GM18511 (cell line): ENCODE results near the gene MEIOSIN.

Source experiments
- ATAC-seq: cut with Tn5 transposase; IDR thresholded peaks from one replicate; pipeline ENCODE4 v1.9.1; 2021; ENCODE audit warnings: mild to moderate bottlenecking, moderate library complexity; ENCODE audit not compliant: unreplicated experiment

MEIOSIN gene

DNA sequence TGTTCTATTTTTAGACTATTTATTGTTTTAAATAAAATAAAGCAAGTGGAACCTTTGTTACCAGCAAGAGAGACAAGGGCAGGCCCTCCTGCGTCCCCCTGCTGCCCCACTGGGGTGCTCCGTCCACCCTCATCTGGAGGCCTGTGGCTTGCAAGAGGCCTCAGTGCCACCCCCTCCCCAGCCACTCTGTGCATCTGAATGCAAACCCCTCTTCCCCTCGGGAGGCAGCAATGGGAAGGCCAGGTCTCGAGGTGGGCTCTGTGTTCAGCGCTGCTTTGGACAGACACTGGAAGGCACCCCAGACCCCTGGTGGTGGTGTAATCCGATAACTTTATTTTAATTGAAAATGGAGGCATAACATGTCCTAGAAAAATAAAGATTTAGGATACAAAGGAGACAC lies 31.2 kb downstream of the MEIOSIN start:
- no peak for ATAC-seq

DNA sequence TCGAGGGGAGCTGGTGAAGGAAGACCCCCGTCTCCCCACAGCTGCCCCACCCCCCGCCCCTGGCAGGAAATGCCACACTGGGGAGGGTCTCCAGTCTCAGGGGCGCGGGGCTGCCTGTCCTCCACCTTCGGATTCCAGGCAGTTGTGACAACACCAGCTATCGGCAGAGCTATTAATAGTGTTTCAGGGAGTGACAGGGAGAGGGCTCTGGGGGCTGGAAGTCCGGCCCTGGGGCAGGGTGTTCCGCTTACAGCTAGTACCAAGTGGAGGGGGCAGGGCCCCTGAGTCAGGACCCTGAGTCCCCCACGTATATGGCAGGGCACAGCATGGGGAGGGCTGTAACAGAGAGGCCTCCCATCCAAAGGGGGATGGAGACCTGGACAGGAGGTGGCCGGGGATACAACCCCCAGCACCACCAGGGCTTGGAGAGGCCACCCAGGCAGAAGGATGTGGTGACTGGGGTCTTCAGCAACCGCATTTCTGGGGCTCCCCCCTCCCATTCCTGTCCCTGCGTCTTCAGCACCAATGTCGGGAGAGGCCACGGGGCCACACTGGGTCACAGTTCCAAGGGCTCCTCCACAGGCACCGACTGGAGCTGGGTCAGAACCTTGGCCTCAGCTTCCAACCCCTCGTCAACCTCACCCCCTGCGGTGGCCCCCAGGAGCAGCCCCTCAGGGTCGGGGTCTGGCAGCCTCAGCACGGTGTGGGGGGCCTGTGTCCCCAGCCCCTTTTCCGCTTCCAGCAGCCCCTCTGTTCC lies 31.9 kb downstream of the MEIOSIN start:
- no peak for ATAC-seq

DNA sequence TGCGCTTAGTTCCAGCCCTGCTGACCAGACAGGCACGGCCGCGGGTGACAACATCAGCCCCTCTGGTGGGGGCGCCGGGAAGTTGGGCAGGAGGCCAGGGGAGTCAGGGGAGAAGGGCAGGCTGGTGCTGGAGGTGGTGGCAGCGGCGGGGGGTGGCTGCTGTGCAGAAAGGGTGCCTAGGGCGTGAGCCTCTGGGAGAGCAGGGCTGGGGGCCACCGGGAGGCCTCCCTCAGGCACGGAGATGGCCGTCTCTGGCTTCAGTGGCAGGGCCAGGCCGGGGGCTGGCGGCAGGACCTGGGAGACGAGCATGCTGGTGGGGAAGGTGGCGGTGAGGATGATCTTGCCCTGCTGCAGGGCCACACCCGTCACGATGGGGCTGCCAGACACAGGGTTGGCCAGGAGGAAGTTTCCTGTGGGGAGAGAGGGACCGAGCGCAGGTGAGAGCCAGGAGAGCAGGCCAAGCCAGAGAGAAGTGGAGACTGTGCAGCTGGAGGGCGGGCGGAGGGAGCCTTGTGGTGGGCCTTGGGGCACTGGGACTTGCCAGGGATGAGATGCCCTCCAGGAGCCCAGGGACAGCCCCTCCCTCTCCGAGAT lies 32.6 kb downstream of the MEIOSIN start:
- ATAC-seq, result no peak

DNA sequence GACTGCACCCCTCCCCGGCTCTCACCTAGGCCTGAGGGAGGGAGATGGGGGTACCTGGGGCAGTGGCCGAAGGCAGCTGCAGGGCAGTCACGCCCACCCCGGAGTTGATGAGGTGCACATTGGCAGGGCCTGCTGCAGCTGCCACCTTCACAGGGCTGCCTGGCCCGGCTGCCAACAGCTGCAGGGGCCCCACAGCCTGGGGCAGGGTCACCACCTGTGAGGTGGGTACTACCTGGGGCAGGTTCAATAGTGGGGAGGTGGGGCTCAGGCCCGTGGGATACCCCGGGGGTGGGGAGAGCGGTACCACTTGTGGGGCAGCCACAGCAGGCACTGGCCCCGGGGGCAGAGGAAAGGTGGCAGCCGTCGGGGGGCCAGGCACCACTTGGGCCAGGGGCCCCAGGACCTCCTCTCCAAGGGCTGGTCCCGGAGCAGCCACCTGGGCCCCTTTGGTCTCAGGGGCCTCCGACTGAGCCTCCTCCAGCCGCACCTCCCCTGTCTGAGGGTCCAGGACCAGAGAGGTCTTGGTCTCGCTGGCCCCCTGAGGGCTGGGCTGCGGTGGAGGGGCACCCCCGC lies 33.1 kb downstream of the MEIOSIN start:
- no peak for ATAC-seq

DNA sequence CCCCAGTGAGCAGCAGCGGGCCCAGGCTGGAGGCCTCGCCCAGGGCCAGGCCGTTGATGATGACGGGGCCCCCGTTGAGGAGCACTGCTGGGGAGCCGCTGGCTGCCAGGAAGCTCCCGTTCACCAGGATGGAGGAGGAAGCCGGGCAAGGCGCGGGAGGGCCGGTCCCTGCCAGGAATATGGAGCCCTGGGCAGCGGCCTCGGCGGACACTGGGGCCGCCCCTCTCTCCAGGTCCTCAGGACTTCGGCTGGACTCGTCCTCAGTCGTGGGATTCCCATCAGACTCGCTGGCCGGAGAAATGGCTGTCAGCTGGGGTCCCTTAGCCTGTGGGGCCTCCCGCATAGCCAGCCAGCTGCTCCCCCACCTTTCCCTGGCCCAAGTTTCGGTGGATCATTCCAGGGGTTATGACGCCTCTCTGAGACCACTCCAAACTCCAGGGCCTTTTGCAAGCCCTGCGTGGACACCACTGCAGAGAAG lies 33.7 kb downstream of the MEIOSIN start:
- ATAC-seq, result no peak

DNA sequence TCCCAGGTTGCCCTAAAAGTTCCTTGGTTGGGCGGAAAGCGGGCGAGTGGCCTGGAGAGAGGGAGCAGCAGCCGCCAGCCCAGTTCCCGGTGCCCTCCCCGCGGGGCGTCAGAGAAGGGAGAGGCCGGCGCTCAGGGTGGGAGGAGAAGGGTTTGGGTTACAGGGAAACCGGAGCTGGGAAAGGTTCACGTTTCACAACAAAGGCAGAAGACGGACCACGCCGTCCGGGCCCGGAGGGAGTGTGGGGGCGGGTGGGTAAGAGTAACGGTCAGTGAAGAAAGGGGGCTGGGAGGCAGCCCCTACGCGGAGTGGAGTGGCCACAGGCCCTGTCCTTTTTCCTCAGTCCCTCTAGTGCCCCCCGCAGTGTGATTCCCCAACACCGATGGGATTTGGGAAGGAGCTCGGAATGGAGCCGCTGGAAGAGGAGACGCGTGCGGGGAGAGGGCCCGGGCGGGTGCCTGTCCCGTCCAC lies 34.2 kb downstream of the MEIOSIN start:
- no peak for ATAC-seq

DNA sequence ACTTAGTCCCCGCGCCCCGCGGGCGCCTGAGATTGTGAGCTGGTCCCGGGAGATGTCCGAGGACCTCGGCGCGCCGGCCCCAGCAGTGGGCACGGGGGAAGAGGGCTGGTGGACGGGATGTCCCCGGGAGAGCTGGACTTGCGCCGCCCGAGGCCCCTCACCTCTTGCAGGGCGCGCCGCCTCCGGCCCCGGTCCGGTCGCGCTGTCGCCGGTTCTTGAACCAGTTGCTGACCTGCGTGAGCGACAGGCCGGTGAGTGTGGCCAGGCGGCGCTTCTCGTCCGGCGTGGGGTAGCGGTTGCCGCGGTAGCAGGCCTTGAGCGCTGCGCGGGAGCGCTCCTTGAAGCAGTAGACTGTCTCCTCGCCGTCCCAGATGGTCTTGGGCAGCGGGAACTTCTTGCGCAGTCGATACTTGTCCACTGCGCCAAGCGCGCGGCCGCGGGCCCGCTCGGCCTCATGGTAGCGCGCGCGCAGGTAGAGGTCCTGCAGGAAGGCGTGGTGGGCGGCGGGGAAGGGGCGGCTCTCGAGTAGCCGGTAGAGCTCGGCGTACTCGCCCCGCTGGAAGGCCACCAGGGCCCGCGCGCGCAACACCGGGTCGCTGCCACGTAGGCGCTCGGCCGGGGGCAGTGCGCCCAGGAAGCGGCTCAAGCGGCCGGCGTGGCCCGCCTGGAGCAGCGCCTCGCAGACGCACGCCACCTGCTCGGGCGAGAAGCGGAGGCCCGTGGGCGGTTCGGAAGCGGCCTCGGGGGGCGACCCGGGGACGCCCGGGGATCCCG lies 34.8 kb downstream of the MEIOSIN start:
- no peak for ATAC-seq

DNA sequence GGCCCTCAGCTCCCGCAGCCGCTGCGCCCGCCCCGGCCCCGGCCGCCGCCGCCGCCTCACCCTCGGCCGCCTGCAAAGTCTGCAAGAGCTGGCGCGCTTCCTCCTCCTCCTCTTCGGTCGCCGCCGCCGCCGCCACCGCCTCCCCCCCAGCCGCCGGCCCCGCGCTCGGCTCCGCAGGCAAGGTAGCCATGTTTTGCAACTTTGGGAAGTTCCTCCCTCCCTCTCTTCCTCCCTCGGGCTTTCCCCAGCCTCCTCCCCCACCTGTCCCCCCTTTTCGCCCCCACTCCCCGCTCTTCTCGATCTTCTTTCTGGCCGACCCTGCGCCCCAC lies 35.4 kb downstream of the MEIOSIN start:
- no peak for ATAC-seq

DNA sequence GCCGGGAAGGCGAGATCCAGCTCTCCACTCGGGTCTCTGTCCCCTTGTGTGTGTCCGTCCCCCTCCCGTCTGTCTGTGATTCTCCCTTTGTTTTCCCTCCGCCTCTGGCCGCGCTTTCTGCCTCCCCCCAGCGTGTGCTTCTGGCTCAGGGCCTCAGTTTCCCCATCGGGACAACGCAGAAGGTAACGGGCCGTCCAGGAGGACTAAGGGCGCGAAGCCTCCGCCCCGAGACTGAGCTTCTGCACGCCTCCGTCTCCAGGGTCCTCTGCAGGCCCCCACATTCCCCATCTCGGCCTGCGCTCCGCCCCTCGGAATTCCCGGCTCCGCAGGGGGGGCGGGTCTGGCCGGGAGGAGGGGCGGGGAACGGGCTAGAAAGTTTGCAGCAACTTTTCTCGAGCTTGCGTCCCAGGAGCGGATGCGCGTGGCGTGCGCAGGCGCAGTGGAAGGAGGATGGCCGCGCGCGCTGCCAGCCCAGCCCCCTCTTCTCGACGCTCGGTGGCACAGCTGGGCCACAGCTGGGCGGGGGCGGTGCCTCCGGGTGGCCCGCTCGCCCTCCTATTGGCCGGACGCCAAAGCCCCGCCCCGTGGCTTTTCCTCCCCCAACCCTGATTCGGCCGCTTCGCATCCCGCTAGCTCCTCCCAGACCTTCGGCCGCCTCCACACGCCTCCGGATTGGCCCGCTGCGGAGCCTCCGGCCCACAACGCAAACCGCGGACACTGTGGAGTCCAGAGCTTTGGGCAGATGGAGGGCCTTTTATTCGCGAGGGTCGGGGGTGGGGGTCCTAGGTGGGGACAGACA lies 35.9 kb downstream of the MEIOSIN start, which contains the start of gene SIX5:
Gene SIX5, minus strand, starts transcription at position 269 of the 799 bp plus-strand sequence. CDS start 408 bp downstream, outside the sequence.
- peak; percentile 69 for ATAC-seq

DNA sequence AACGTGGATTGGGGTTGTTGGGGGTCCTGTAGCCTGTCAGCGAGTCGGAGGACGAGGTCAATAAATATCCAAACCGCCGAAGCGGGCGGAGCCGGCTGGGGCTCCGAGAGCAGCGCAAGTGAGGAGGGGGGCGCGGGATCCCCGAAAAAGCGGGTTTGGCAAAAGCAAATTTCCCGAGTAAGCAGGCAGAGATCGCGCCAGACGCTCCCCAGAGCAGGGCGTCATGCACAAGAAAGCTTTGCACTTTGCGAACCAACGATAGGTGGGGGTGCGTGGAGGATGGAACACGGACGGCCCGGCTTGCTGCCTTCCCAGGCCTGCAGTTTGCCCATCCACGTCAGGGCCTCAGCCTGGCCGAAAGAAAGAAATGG lies 36.6 kb downstream of the MEIOSIN start:
- peak; percentile 20 for ATAC-seq

DNA sequence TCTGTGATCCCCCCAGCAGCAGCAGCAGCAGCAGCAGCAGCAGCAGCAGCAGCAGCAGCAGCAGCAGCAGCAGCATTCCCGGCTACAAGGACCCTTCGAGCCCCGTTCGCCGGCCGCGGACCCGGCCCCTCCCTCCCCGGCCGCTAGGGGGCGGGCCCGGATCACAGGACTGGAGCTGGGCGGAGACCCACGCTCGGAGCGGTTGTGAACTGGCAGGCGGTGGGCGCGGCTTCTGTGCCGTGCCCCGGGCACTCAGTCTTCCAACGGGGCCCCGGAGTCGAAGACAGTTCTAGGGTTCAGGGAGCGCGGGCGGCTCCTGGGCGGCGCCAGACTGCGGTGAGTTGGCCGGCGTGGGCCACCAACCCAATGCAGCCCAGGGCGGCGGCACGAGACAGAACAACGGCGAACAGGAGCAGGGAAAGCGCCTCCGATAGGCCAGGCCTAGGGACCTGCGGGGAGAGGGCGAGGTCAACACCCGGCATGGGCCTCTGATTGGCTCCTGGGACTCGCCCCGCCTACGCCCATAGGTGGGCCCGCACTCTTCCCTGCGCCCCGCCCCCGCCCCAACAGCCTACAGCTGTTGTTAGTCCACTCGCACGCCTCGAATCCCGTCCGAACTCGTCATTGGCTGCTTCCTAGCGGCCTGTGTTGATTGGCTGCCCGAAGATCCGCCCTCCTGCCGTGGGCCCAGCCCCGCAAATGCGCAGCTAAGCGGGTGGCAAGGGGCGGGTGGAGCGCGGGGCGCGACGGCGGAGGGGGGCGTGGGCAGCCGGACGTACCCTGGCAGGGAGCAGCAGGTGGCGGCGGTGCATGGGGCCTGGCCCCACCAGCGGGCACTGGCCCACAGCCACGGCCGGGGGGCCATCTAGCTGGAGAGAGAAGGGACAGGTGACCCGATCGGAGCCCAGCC lies 37.2 kb downstream of the MEIOSIN start:
- peak; percentile 47 for ATAC-seq

DNA sequence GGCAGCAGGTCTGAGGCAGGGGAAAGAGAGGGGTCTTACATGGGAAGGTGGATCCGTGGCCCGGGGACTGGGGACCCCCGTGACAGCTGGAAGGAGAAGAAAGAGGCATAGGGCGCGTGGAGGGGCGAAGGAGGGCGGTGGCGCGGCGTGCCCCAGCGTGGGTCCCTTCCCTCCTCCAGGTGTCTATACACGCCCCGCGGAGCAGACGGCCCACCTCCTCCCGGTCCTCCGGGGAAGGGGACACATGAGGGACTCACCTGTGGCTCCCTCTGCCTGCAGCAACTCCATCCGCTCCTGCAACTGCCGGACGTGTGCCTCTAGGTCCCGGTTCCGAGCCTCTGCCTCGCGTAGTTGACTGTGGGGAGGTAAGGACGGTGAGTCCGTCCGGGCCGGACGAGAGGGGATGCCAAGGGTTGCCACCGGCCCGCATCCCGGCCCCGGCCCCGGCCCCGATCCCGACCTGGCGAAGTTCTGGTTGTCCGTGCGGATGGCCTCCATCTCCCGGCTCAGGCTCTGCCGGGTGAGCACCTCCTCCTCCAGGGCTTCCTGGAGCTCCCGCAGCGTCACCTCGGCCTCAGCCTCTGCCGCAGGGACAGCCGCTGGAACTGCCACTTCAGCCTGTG lies 38.2 kb downstream of the MEIOSIN start:
- ATAC-seq, result no peak

DNA sequence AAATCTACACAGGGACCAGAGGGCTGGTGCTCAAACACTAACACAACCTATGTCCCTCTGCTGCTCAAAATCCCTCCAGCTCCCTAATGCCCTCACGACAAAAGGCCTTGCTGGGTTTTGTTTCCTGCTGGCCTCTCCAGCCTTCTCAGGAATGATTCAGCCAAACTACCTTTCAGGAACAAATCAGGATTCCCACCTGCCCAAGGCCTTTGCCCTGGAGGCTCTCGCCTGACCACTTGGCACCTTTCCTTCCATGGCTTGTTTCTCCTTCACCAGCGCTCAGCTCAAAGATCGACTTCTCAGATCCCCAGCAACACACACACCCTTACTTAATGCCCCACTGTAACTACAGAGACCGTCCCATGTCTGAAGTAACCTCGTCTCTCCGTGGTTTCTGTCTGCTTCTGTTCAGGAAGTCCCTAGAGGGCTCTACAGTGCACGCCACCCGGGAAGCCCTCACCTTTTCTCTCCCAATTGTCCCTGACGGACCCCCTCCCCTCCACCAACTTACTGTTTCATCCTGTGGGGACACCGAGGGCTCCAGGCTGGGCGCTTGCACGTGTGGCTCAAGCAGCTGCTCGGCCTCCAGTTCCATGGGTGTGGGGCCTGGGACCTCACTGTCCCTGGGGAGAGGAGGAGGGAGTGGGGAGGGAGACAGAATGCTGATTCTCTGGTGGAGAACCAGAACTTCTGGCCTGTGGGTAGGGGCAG lies 39.0 kb downstream of the MEIOSIN start:
- no peak for ATAC-seq

DNA sequence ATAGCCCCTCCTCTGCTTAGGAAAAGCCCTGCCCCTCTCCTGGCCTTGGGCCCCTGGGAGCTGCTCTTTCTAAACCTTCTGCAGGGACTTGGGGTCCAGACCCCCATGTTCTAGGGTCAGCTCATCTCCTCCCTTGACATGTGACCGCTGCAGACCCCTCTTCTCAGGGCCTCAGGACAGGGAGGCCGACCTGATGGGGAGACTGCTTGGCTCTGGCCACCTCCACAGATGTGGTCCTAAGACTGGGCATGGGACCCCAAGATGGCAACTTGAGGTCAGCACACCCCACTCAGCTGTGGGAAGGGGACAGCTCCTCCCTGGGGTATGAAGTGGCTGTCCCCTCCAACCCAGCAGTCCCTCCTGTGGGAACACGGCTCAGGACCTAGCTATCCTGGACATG lies 39.7 kb downstream of the MEIOSIN start:
- no peak for ATAC-seq

DNA sequence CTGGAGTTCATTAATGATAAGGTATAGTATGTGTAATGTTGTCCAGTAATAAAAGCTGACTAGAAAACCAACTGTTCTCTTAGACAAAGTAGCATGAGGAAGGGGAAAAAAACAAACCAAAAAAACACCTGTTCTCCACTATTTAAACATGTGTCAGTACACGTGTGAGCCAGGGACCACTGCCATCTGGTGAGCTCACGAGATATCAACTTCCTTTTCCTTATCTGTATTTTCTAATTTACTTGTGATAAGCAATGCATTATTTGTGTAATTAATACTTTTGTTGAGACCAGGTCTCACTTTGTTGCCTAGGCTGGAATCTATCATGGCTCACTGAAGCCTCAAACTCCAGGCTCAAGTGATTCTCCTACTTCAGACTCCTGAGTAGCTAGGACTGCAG lies 40.1 kb downstream of the MEIOSIN start:
- no peak for ATAC-seq

DNA sequence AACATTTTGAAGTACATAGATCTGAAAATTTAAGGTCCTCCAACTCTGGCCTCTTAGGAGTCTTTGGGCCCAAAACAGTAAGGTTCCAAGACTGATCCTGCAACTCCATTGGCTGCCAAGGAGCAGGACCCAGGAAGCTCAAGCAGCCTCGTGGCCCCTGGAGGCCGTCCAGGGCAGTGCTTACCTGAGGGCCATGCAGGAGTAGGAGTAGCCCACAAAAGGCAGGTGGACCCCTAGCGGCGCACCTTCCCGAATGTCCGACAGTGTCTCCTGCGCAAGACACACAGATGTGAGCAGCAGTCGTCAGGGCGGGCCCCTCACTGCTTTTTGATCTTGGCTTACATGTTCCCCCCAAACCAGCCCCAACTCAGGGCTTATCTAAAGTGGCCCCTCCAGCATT lies 41.5 kb downstream of the MEIOSIN start:
- no peak for ATAC-seq

DNA sequence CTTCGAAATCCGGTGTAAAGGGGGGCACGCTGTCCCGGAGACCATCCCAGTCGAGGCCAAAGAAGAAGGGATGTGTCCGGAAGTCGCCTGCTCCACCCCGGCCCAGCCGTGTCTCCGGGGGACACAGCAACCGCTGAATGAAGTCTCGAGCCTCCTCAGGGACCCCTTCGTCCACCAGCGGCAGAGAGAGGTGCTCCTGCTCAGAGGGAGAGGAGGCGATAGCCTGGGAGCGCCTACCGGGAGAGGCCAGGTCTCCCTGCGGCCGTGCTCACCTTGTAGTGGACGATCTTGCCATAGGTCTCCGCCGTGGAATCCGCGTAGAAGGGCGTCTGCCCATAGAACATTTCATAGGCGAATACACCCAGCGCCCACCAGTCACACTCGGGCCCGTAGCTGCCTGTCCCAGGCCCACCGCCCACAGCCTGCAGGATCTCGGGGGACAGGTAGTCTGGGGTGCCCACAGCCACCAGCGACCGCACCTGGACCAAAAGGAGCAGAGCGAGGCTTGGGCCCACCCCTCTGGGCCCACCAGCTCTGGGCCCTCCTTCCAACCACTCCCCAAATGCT lies 44.2 kb downstream of the MEIOSIN start:
- no peak for ATAC-seq

DNA sequence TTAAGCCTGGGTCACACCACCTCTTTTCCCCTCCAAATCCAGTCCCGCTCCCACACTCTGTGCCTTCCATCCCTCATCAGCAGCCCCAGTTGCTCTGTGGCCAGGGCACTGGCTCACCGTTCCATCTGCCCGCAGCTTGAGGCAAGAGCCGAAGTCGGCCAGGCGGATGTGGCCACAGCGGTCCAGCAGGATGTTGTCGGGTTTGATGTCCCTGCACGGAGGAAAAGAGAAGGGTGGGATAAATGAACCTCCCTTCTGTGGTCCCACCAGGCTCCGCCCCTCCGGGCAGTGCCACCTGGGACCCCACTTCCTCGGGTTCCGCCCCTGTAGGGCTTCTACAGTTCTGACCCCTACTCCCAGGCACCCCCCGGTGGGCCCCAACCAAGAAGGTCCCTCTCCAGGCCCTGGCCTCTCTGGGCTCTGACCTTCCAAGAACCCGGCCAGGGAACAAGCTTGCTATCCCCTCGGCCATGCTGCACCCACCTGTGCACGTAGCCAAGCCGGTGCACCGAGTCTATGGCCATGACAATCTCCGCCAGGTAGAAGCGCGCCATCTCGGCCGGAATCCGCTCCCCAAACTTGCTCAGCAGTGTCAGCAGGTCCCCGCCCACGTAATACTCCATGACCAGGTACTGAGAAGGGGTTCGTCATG lies 44.9 kb downstream of the MEIOSIN start:
- ATAC-seq, result no peak
